Endothelial cell of umbilical vein (primary cell): ENCODE measurements around the gene NUPR1. TPM values are rescaled to one million over a fixed set of nuclear protein-coding genes. Genes with fewer than 3 reads are reported as not detected.

ENCODE experiments used
- BruUV-seq: library from RNA; stranded (reverse); fragments of 400-500 nt; replicated peaks from 2 replicates; lab custom pipeline; 2021; lab: Mats Ljungman, UMichigan
- CTCF ChIA-PET: fragments of 300-600, 350-600 bp; sonication (Branson Sonifier 250); formaldehyde crosslinking; loops from one replicate; lab custom pipeline; 2021; ENCODE audit warnings: antibody characterized with exemption, inconsistent platforms; lab: Charles Lee
- POLR2A ChIA-PET: fragments of 300-600, 350-600 bp; sonication (Branson Sonifier 250); formaldehyde crosslinking; loops from one replicate; lab custom pipeline; 2021; ENCODE audit warnings: antibody characterized with exemption, inconsistent platforms; lab: Charles Lee
- DNase-seq: peaks from one replicate; pipeline ENCODE4 v3.0.0-alpha.2; 2011; ENCODE audit warnings: low read depth, low spot score
- FAIRE-seq: peaks from 2 replicates; lab custom pipeline; 2011; peaks lifted over from hg19 to GRCh38; lab: Jason Lieb, UNC
- H2AFZ ChIP-seq: 2 replicates; pipeline ENCODE4 v1.6.0; 2012; ENCODE audit warnings: low read depth, low read length, control low read depth, inconsistent platforms
- H3K27ac ChIP-seq: 2 replicates; pipeline ENCODE4 v1.5.1; 2011; ENCODE audit warnings: low read depth, mild to moderate bottlenecking, control low read depth, low read length, moderate library complexity; ENCODE audit not compliant: insufficient read depth
- H3K27me3 ChIP-seq, 2 experiments: 2 replicates each; pipeline versions ENCODE4 v1.6.0 to v1.6.1; 2011; ENCODE audit warnings: low read length in 2 of 2, mixed read lengths in 1 of 2; ENCODE audit not compliant: control insufficient read depth in 2 of 2, insufficient read depth in 2 of 2
- H3K36me3 ChIP-seq, 2 experiments: 2 replicates in 1 of 2; 3 replicates in 1 of 2; pipeline ENCODE4 v1.5.1; 2011; ENCODE audit warnings: low read length in 2 of 2, mild to moderate bottlenecking in 1 of 2, moderate library complexity in 1 of 2; ENCODE audit not compliant: control insufficient read depth in 2 of 2, insufficient read depth in 2 of 2; ENCODE audit errors: extremely low read depth in 1 of 2
- H3K4me1 ChIP-seq: 3 replicates; pipeline ENCODE4 v1.5.1; 2011; ENCODE audit warnings: mild to moderate bottlenecking, low read length; ENCODE audit not compliant: control insufficient read depth, insufficient read depth; ENCODE audit errors: extremely low read depth
- H3K4me2 ChIP-seq: 2 replicates; pipeline ENCODE4 v1.6.1; 2011; ENCODE audit warnings: low read length, control low read depth, mixed read lengths; ENCODE audit not compliant: insufficient read depth
- H3K4me3 ChIP-seq, 3 experiments: fragments of 200-600 bp in 1 of 3; sonication (generic), shearing (Covaris generic) in 1 of 3; replicated peaks in 1 of 3; 2 replicates each; pipeline ENCODE4 v1.5.1; 2011 to 2016; ENCODE audit warnings: control low read depth in 3 of 3, low read length in 3 of 3, mild to moderate bottlenecking in 2 of 3, inconsistent platforms in 1 of 3, low read depth in 1 of 3, moderate library complexity in 1 of 3; ENCODE audit not compliant: insufficient read depth in 1 of 3
- H3K79me2 ChIP-seq: 2 replicates; pipeline ENCODE4 v1.6.0; 2012; ENCODE audit warnings: low read length, inconsistent platforms; ENCODE audit not compliant: control insufficient read depth, insufficient read depth
- H3K9ac ChIP-seq: replicated peaks from 2 replicates; pipeline ENCODE3; 2011; ENCODE audit warnings: low read length, control low read depth; ENCODE audit not compliant: insufficient read depth; ENCODE audit errors: extremely low read depth
- H3K9me1 ChIP-seq: replicated peaks from 3 replicates; pipeline ENCODE4 v1.6.0; 2011; ENCODE audit warnings: mild to moderate bottlenecking, low read length; ENCODE audit not compliant: control insufficient read depth, insufficient read depth; ENCODE audit errors: extremely low read depth
- H3K9me3 ChIP-seq: replicated peaks from 2 replicates; pipeline ENCODE4 v1.5.1; 2012; ENCODE audit warnings: low read length, inconsistent platforms; ENCODE audit not compliant: control insufficient read depth, insufficient read depth
- H4K20me1 ChIP-seq: replicated peaks from 2 replicates; pipeline ENCODE3; 2011; ENCODE audit warnings: mild to moderate bottlenecking, low read length; ENCODE audit not compliant: control insufficient read depth, insufficient read depth; ENCODE audit errors: extremely low read depth
- CTCF ChIP-seq, 2 donors: IDR thresholded peaks; 1 replicate in 1 of 2; 2 replicates in 1 of 2; pipeline ENCODE4 v1.5.1; 2011; ENCODE audit warnings: low read length in 2 of 2, mild to moderate bottlenecking in 2 of 2, moderate library complexity in 2 of 2, control low read depth in 1 of 2, inconsistent platforms in 1 of 2, low read depth in 1 of 2; ENCODE audit not compliant: insufficient read depth in 1 of 2; ENCODE audit errors: extremely low read depth in 1 of 2
- EZH2 ChIP-seq: IDR thresholded peaks from 2 replicates; pipeline ENCODE4 v1.6.1; 2012; ENCODE audit warnings: borderline replicate concordance, low read depth, mild to moderate bottlenecking, moderate library complexity, low read length, inconsistent platforms; ENCODE audit not compliant: severe bottlenecking
- FOS ChIP-seq: IDR thresholded peaks from 2 replicates; pipeline ENCODE4 v1.6.1; 2011; ENCODE audit warnings: mild to moderate bottlenecking, low read length, moderate library complexity, borderline replicate concordance; ENCODE audit not compliant: insufficient read depth
- GATA2 ChIP-seq: IDR thresholded peaks from 2 replicates; pipeline ENCODE4 v1.7.0; 2011; ENCODE audit warnings: low read depth, mild to moderate bottlenecking, moderate library complexity, mixed read lengths, low read length; ENCODE audit not compliant: insufficient read length, insufficient read depth
- JUN ChIP-seq: IDR thresholded peaks from 2 replicates; pipeline ENCODE4 v1.6.1; 2011; ENCODE audit warnings: borderline replicate concordance, low read depth; ENCODE audit not compliant: insufficient read length, insufficient read depth
- MAX ChIP-seq: IDR thresholded peaks from 2 replicates; pipeline ENCODE4 v1.6.1; 2011; ENCODE audit not compliant: insufficient read depth, insufficient read length
- MYC ChIP-seq: IDR thresholded peaks from one replicate; pipeline ENCODE4 v1.6.1; 2011; ENCODE audit warnings: mild to moderate bottlenecking, low read depth, low read length
- POLR2AphosphoS5 ChIP-seq: IDR thresholded peaks from 2 replicates; pipeline ENCODE4 v1.6.1; 2012; ENCODE audit warnings: low read depth, mild to moderate bottlenecking, control low read depth, low read length, moderate library complexity; ENCODE audit not compliant: insufficient read depth
- dilution Hi-C: fragments of 300-500 bp; cut with MboI; formaldehyde crosslinking; loops from one replicate; pipeline ENCODE4 v1.15.0; 2019; ENCODE audit warnings: low sequenced_read_pairs; ENCODE audit not compliant: extremely low pct_ligation_motif_present
- intact Hi-C: fragments of 100-400 bp; cut with micrococcal nuclease; formaldehyde crosslinking; loops from one replicate; pipeline ENCODE4 v1.10.0; 2022
- polyA plus RNA-seq, 4 experiments: library from polyadenylated mRNA; depleted of rRNA in 3 of 4; stranded (reverse) in 3 of 4; unstranded in 1 of 4; fragments of >200 nt; gene quantifications; 2 replicates each; pipeline versions ENCODE4 v1.2.1 to v1.2.3, GENCODE V29; 2011 to 2012; ENCODE audit warnings: missing spikeins in 1 of 4
- total RNA-seq: library from RNA; stranded (reverse); gene quantifications from 2 replicates; pipeline ENCODE4 v1.2.3, GENCODE V29; 2021

NUPR1 gene
- total and polyA plus RNA-seq, 2 donors (not counting 3 experiments of a cell fraction or from before 2014, with no cell fraction given) = 1.8 to 4.9 TPM

DNA sequence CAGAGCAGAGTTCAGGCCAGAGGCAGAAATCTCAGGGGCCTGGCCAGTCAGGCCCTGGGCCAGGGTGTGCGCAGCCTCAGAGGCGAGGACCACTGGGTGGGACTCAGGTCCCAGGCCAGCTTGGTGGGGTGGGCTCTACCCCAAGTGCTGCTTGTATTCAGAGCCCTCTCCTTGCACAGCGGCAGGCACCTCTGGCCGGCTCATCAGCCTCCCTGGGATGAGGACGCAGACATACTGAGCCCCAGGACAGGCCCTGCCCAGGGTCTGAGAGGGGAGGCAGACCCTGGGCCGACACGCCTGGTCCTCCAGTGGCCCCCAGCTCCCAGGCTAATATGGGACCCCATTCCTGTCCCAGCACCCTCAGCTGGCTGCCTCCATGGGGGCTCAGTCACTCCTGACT lies 24.5 kb downstream of the NUPR1 start:
- H3K4me2 ChIP-seq = no peak overlapping the region
- ChIA-PET CTCF (no interaction called here), POLR2A (interaction anchor here (0.6 kb wide), 1 partner anchor 29 kb away, joined by 11 read pairs; no protein-coding TSS in a partner anchor)
- no peaks in the 10 kb centered on the region for H3K4me1 ChIP-seq
- TF ChIP-seq CTCF (IDR thresholded peaks at IDR 0.05; ENCODE audit: extremely low read depth in 1 of 2, insufficient read depth in 1 of 2, low read depth in 1 of 2, low read length in 2 of 2) (no peak), EZH2 (no peak), FOS (no peak), GATA2 (no peak), MAX (no peak), JUN (no peak), MYC (no peak), POLR2AphosphoS5 (no peak)
- H4K20me1 ChIP-seq = no peaks in the 10 kb centered on the region
- H3K79me2 ChIP-seq = no peaks in the 10 kb centered on the region
- intact Hi-C loops = no loop called here
- no TSS peak for BruUV-seq
- no peak overlapping the region for H3K27ac ChIP-seq
- FAIRE-seq (no peak), DNase-seq (no peak)
- H3K36me3 ChIP-seq = no peaks in the 10 kb centered on the region
- no peak overlapping the region for H3K4me3 ChIP-seq
- no peak overlapping the region for H3K9ac ChIP-seq
- no peaks in the 10 kb centered on the region for H3K9me3 ChIP-seq
- H2AFZ ChIP-seq = no peak overlapping the region
- dilution Hi-C loops = no loop called here
- no peaks in the 10 kb centered on the region for H3K27me3 ChIP-seq
- no peaks in the 10 kb centered on the region for H3K9me1 ChIP-seq
